Measurements from ENCODE around the gene MYO5B. TPM values are rescaled to one million over a fixed set of nuclear protein-coding genes. Genes with fewer than 3 reads are reported as not detected.

The MYO5B gene
- total and polyA plus RNA-seq, 2 of the 4 experiments (the other 2 are of a cell fraction): 0.24 to 0.54 TPM

DNA sequence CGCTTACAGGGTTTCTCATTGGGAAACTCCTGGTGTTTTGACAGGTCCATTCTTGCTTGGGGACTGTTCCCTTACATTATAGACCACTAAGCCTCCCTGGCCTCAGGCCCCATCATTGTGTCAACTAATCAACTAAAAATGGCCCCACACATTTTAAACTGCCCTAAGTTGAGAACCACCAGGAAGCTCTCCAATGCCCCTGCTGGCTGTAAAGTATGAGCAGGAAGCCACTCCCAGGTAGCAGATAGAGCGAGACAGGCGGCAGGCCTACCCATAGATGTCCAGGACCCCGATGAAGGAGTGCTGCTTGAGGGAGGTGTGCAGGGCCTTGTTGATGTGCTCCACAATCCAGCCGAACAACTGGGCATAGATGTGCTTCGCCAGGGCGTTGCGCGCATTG lies 220.9 kb downstream of the MYO5B start:
- no peak for ATAC-seq (ENCODE audit: low read depth)
- no peak overlapping the region for H2BK20ac ChIP-seq (ENCODE audit: low read depth, low read length)
- POLR2A ChIA-PET (ENCODE audit: unreplicated experiment): no interaction called here
- in situ Hi-C loops (cut with MboI; ENCODE audit: low sequenced_read_pairs): no loop called here
- no peak overlapping the region for H4K91ac ChIP-seq (ENCODE audit: insufficient read depth, low read depth, low read length)
- BruUV-seq (replicated peaks): no TSS peak
- H2BK15ac ChIP-seq (ENCODE audit: low read depth, low read length): no peak overlapping the region
- no peak for DNase-seq
- WGBS, 2 experiments (ENCODE audit: extremely low coverage in 2 of 2, insufficient read length in 1 of 2): 83% methylated on average over 7 of the region's 9 CpGs; no CpG with 5 or more reads in 1 of the 2 experiments
- H3K4me3 ChIP-seq (ENCODE audit: insufficient read depth, low read depth, low read length): no peak overlapping the region
- H3K27me3 ChIP-seq (ENCODE audit: control insufficient read depth, insufficient read depth, low read length): peaks cover 4% of the 10 kb centered on the region
- H3K23ac ChIP-seq (ENCODE audit: low read depth, low read length): no peak overlapping the region
- no peak overlapping the region for H2AFZ ChIP-seq (replicated peaks; ENCODE audit: low read length, poor library complexity)
- H3K79me1 ChIP-seq (ENCODE audit: low read depth in 1 of 2, low read length in 2 of 2): no peaks in the 10 kb centered on the region
- no peaks in the 10 kb centered on the region for H4K20me1 ChIP-seq (ENCODE audit: insufficient read depth, low read length)
- H3K36me3 ChIP-seq (ENCODE audit: control insufficient read depth, insufficient read depth, low read length): no peaks in the 10 kb centered on the region
- TF ChIP-seq POLR2A (IDR thresholded peaks at IDR 0.05; ENCODE audit: low read depth, low read length): no peak
- no peak for TF ChIP-seq RAD21 (IDR thresholded peaks at IDR 0.05; ENCODE audit: low read length)
- TF ChIP-seq CHD1 (IDR thresholded peaks at IDR 0.05; ENCODE audit: low read depth, low read length): no peak
- TF ChIP-seq CEBPB (IDR thresholded peaks at IDR 0.05; ENCODE audit: low read depth, low read length): no peak
- no peak for TF ChIP-seq NFE2L2 (IDR thresholded peaks at IDR 0.05; ENCODE audit: low read depth, low read length)
- TF ChIP-seq MAFK (IDR thresholded peaks at IDR 0.05; ENCODE audit: low read depth, low read length): no peak
- TF ChIP-seq MXI1 (IDR thresholded peaks at IDR 0.05; ENCODE audit: borderline replicate concordance, low read depth, low read length): no peak
- no peak for TF ChIP-seq FOS (IDR thresholded peaks at IDR 0.05; ENCODE audit: low read depth, low read length)
- no peak for TF ChIP-seq SMC3 (IDR thresholded peaks at IDR 0.05; ENCODE audit: low read depth, low read length)
- TF ChIP-seq MAZ (IDR thresholded peaks at IDR 0.05; ENCODE audit: borderline replicate concordance, low read depth, low read length): no peak
- TF ChIP-seq, protein P1, sequence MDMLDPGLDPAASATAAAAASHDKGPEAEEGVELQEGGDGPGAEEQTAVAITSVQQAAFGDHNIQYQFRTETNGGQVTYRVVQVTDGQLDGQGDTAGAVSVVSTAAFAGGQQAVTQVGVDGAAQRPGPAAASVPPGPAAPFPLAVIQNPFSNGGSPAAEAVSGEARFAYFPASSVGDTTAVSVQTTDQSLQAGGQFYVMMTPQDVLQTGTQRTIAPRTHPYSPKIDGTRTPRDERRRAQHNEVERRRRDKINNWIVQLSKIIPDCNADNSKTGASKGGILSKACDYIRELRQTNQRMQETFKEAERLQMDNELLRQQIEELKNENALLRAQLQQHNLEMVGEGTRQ (IDR thresholded peaks at IDR 0.05; ENCODE audit: low read depth, low read length): no peak
- TF ChIP-seq, protein P2, sequence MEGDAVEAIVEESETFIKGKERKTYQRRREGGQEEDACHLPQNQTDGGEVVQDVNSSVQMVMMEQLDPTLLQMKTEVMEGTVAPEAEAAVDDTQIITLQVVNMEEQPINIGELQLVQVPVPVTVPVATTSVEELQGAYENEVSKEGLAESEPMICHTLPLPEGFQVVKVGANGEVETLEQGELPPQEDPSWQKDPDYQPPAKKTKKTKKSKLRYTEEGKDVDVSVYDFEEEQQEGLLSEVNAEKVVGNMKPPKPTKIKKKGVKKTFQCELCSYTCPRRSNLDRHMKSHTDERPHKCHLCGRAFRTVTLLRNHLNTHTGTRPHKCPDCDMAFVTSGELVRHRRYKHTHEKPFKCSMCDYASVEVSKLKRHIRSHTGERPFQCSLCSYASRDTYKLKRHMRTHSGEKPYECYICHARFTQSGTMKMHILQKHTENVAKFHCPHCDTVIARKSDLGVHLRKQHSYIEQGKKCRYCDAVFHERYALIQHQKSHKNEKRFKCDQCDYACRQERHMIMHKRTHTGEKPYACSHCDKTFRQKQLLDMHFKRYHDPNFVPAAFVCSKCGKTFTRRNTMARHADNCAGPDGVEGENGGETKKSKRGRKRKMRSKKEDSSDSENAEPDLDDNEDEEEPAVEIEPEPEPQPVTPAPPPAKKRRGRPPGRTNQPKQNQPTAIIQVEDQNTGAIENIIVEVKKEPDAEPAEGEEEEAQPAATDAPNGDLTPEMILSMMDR (conservative IDR thresholded peaks at IDR 0.05; ENCODE audit: low read depth, low read length): no peak
- no peak overlapping the region for H3K18ac ChIP-seq (ENCODE audit: low read depth, low read length)
- H2AK5ac ChIP-seq (ENCODE audit: low read depth, low read length): no peak overlapping the region
- H3K4me2 ChIP-seq (ENCODE audit: low read depth, low read length): no peak overlapping the region
- CTCF ChIA-PET: no interaction called here
- no peak overlapping the region for H3K27ac ChIP-seq (ENCODE audit: insufficient read depth, low read length)
- H2BK5ac ChIP-seq (ENCODE audit: low read depth, low read length, poor library complexity, severe bottlenecking): no peak overlapping the region
- no peaks in the 10 kb centered on the region for H3K9me3 ChIP-seq (ENCODE audit: control insufficient read depth, insufficient read depth, low read length)
- no peak overlapping the region for H3K14ac ChIP-seq (replicated peaks; ENCODE audit: low read depth, low read length)
- dilution Hi-C loops (cut with HindIII; ENCODE audit: low sequenced_read_pairs, unreplicated experiment): no loop called here
- no peak overlapping the region for H2AK9ac ChIP-seq (replicated peaks; ENCODE audit: low read depth, low read length, poor library complexity)
- no peaks in the 10 kb centered on the region for H3K4me1 ChIP-seq (ENCODE audit: control insufficient read depth, insufficient read depth, low read length)
- no peak overlapping the region for H3K9ac ChIP-seq (ENCODE audit: low read depth, low read length)
- intact Hi-C loops (cut with micrococcal nuclease): no loop called here
- no peak overlapping the region for H4K8ac ChIP-seq (ENCODE audit: low read depth in 2 of 2, low read length in 2 of 2)
- H2BK120ac ChIP-seq (ENCODE audit: low read depth, low read length): no peak overlapping the region
- H4K5ac ChIP-seq (ENCODE audit: low read depth, low read length): no peak overlapping the region
- H3K4ac ChIP-seq (ENCODE audit: low read depth, low read length): no peak overlapping the region
- H3K56ac ChIP-seq (ENCODE audit: extremely low read depth, insufficient read depth, low read length): no peak overlapping the region
- H3K9me1 ChIP-seq (ENCODE audit: insufficient read depth, low read length): no peaks in the 10 kb centered on the region

Measured in IMR-90 (cell line).